Myocyte (in vitro differentiated cells): ENCODE measurements around the gene CD81. TPM values are rescaled to one million over a fixed set of nuclear protein-coding genes. Genes with fewer than 3 reads are reported as not detected.

Source experiments
- total RNA-seq: library from RNA; depleted of rRNA; stranded (reverse); fragments of >200 nt; gene quantifications from 2 replicates; pipeline ENCODE4 v1.2.3, GENCODE V29; 2014

CD81 gene
- total RNA-seq, 1 donor from 2014 or later, result 429 TPM

Other genes with a start within 250 kb of the CD81 start
- 330 and 438 TPM in 2 replicates for gene IGF2, start 237.9 kb upstream of the CD81 start, total RNA-seq
- gene INS, start 216.1 kb upstream of the CD81 start, total RNA-seq, result not detected in 2 replicates
- gene TH, start 205.5 kb upstream of the CD81 start, total RNA-seq, result not detected in 2 replicates
- gene ASCL2, start 106.7 kb upstream of the CD81 start, total RNA-seq, result not detected in 2 replicates
- gene C11orf21, start 75.4 kb upstream of the CD81 start, total RNA-seq, result not detected in 2 replicates
- gene TSPAN32, start 75.3 kb upstream of the CD81 start, total RNA-seq, result not detected in 2 replicates
- gene TSSC4, start 23.4 kb downstream of the CD81 start, total RNA-seq, result 43.3 and 47.1 TPM in 2 replicates
- not detected in 2 replicates for gene TRPM5, start 67.2 kb downstream of the CD81 start, total RNA-seq
- gene KCNQ1, start 67.7 kb downstream of the CD81 start, total RNA-seq, result 0.32 TPM in 1 of 2 replicates, not detected in the other